HEK293 (cell line): ENCODE results near the gene SIRT4.

ENCODE experiments used
- CTCF ChIA-PET: fragments of 350-600 bp; formaldehyde crosslinking; extraction: SDS; loops from one replicate; lab custom pipeline; 2021; ENCODE audit warnings: antibody characterized with exemption; lab: Yijun Ruan, JAX
- POLR2A ChIA-PET: fragments of 300-600 bp; formaldehyde crosslinking; extraction: SDS; loops from one replicate; lab custom pipeline; 2020; ENCODE audit warnings: antibody characterized with exemption, inconsistent platforms; lab: Yijun Ruan, JAX
- H3K27ac ChIP-seq: fragments of 200-500 bp; sonication (Bioruptor generic); 2 replicates; pipeline ENCODE4 v1.5.1; 2014; ENCODE audit warnings: low read depth, low read length, control low read depth, inconsistent platforms; ENCODE audit errors: extremely low read depth
- H3K36me3 ChIP-seq, 2 experiments: fragments of 200-500 bp in 1 of 2; sonication (Bioruptor generic) in 1 of 2; 1 replicate in 1 of 2; 2 replicates in 1 of 2; pipeline ENCODE4 v1.5.1; 2014 to 2017; ENCODE audit warnings: inconsistent platforms in 2 of 2, low read length in 2 of 2; ENCODE audit not compliant: control insufficient read depth in 2 of 2, insufficient read depth in 1 of 2
- H3K4me1 ChIP-seq: fragments of 200-500 bp; sonication (Bioruptor generic); 2 replicates; pipeline ENCODE4 v1.5.1; 2014; ENCODE audit warnings: mild to moderate bottlenecking, low read length, inconsistent platforms; ENCODE audit not compliant: control insufficient read depth, insufficient read depth
- H3K4me3 ChIP-seq: 2 replicates; pipeline ENCODE4 v1.5.1; 2011; ENCODE audit warnings: low read depth, mild to moderate bottlenecking, control low read depth, low read length, moderate library complexity
- H3K9me3 ChIP-seq: fragments of 200-500 bp; sonication (Bioruptor generic); 2 replicates; pipeline ENCODE4 v1.5.1; 2014; ENCODE audit warnings: low read depth, low read length, inconsistent platforms; ENCODE audit not compliant: control insufficient read depth, insufficient read depth
- IKZF3 ChIP-seq: fragments of 450-650 bp; IDR thresholded peaks from 2 replicates; pipeline ENCODE4 v1.5.0; 2018; ENCODE audit warnings: missing biosample characterization, mild to moderate bottlenecking, missing genetic modification characterization, moderate library complexity
- SCRT2 ChIP-seq: fragments of 450-650 bp; formaldehyde crosslinking; IDR thresholded peaks from 2 replicates; pipeline ENCODE4 v1.5.1; 2016; ENCODE audit warnings: missing biosample characterization, missing genetic modification characterization
- TF ChIP-seq, protein P1 (sequence below): fragments of 450-650 bp; formaldehyde crosslinking; IDR thresholded peaks from 2 replicates; pipeline ENCODE4 v1.5.1; 2016; ENCODE audit warnings: missing biosample characterization, missing genetic modification characterization
- TF ChIP-seq, protein P2 (sequence below): fragments of 450-650 bp; formaldehyde crosslinking; IDR thresholded peaks from 2 replicates; pipeline ENCODE4 v1.5.1; 2017; ENCODE audit warnings: missing biosample characterization, mild to moderate bottlenecking, missing genetic modification characterization, moderate library complexity
- TF ChIP-seq, protein P3 (sequence below): fragments of 450-650 bp; formaldehyde crosslinking; conservative IDR thresholded peaks from 2 replicates; pipeline ENCODE4 v1.5.1; 2016; ENCODE audit warnings: low read depth, missing biosample characterization, missing genetic modification characterization
- TF ChIP-seq, protein P4 (sequence below): fragments of 450-650 bp; formaldehyde crosslinking; IDR thresholded peaks from 2 replicates; pipeline ENCODE4 v1.5.1; 2017; ENCODE audit warnings: missing biosample characterization, missing genetic modification characterization

Gene SIRT4

DNA sequence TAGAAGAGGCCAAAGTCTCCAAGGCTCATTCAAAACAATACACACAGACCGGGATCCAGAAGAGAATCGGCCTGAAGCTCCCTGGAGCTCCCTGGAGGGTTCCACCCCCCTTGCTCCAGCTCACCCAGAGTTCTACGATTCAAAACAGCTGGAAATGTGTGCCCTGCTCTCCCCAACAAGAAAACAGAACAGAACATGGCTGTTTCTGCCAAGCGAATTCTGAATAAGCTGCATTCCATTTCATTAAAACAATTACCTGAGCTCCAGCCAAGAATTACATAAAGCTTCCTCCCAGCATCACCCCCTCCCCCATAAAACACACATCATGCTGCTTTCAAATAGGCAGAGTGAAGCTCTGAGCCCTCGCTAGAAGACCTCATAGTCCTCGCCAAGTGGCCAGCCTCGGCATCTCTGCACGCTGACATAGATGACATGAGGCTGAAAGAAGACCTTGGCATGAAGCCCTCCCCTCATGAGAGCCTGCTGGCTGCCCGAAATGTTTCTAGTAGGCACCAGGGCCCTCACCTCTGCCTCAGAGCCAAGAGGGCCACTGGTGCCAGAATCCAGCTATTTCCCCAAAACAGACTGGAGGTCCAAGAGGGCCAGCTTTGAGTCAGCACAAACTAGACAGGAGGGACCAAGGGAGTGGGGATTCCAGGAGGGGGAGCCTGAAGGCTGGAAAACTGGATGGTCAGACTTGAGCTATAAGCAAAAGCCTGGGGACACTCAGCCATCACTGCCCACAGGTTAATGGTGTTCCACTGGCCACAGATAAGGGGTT is 44.9 kb upstream of the SIRT4 start (continued):
- TF ChIP-seq, protein P1, sequence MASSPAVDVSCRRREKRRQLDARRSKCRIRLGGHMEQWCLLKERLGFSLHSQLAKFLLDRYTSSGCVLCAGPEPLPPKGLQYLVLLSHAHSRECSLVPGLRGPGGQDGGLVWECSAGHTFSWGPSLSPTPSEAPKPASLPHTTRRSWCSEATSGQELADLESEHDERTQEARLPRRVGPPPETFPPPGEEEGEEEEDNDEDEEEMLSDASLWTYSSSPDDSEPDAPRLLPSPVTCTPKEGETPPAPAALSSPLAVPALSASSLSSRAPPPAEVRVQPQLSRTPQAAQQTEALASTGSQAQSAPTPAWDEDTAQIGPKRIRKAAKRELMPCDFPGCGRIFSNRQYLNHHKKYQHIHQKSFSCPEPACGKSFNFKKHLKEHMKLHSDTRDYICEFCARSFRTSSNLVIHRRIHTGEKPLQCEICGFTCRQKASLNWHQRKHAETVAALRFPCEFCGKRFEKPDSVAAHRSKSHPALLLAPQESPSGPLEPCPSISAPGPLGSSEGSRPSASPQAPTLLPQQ (tag by site-specific recombination), result 0 out of 2 replicates have a peak, but pooled peaks have one; percentile 18

GRCh38 chr12:120258323-120258896 is 43.7 kb upstream of the SIRT4 start:
- Histone ChIP-seq H3K9me3 (no peaks in the 10 kb centered on the region), H3K4me3 (no peak overlapping the region), H3K4me1 (peaks cover 5% of the 10 kb centered on the region), H3K36me3 (peaks cover 0 to 3% of the 10 kb centered on the region in 2 experiments; a peak in 2 of 3 replicates), H3K27ac (no peak overlapping the region)
- CTCF ChIA-PET, result interaction anchor here (0.5 to 16.4 kb wide), 4 partner anchors 7 to 1301 kb away, joined by 3 to 581 read pairs (median 16); partner anchors contain the start of gene PXN
- TF ChIP-seq IKZF3 (tag by site-specific recombination), result no peak
- TF ChIP-seq, protein P2, sequence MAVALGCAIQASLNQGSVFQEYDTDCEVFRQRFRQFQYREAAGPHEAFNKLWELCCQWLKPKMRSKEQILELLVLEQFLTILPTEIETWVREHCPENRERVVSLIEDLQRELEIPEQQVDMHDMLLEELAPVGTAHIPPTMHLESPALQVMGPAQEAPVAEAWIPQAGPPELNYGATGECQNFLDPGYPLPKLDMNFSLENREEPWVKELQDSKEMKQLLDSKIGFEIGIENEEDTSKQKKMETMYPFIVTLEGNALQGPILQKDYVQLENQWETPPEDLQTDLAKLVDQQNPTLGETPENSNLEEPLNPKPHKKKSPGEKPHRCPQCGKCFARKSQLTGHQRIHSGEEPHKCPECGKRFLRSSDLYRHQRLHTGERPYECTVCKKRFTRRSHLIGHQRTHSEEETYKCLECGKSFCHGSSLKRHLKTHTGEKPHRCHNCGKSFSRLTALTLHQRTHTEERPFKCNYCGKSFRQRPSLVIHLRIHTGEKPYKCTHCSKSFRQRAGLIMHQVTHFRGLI (tag by site-specific recombination), result peak; percentile 92
- POLR2A ChIA-PET, result interaction anchor here (0.6 to 2.3 kb wide), 5 partner anchors 13 to 57 kb away, joined by 3 to 16 read pairs (median 10); partner anchors contain the start of genes RNU4-2 and RPLP0

- Histone ChIP-seq H3K27ac (no peak overlapping the region), H3K4me3 (no peak overlapping the region), H3K9me3 (no peaks in the 10 kb centered on the region), H3K4me1 (peaks cover 6% of the 10 kb centered on the region), H3K36me3 (peaks cover 0 to 3% of the 10 kb centered on the region in 2 experiments; a peak in 2 of 3 replicates)
- TF ChIP-seq SCRT2 (tag by site-specific recombination), result peak; percentile 69; the same call in 1 of the 2 replicates
- TF ChIP-seq, protein P3, sequence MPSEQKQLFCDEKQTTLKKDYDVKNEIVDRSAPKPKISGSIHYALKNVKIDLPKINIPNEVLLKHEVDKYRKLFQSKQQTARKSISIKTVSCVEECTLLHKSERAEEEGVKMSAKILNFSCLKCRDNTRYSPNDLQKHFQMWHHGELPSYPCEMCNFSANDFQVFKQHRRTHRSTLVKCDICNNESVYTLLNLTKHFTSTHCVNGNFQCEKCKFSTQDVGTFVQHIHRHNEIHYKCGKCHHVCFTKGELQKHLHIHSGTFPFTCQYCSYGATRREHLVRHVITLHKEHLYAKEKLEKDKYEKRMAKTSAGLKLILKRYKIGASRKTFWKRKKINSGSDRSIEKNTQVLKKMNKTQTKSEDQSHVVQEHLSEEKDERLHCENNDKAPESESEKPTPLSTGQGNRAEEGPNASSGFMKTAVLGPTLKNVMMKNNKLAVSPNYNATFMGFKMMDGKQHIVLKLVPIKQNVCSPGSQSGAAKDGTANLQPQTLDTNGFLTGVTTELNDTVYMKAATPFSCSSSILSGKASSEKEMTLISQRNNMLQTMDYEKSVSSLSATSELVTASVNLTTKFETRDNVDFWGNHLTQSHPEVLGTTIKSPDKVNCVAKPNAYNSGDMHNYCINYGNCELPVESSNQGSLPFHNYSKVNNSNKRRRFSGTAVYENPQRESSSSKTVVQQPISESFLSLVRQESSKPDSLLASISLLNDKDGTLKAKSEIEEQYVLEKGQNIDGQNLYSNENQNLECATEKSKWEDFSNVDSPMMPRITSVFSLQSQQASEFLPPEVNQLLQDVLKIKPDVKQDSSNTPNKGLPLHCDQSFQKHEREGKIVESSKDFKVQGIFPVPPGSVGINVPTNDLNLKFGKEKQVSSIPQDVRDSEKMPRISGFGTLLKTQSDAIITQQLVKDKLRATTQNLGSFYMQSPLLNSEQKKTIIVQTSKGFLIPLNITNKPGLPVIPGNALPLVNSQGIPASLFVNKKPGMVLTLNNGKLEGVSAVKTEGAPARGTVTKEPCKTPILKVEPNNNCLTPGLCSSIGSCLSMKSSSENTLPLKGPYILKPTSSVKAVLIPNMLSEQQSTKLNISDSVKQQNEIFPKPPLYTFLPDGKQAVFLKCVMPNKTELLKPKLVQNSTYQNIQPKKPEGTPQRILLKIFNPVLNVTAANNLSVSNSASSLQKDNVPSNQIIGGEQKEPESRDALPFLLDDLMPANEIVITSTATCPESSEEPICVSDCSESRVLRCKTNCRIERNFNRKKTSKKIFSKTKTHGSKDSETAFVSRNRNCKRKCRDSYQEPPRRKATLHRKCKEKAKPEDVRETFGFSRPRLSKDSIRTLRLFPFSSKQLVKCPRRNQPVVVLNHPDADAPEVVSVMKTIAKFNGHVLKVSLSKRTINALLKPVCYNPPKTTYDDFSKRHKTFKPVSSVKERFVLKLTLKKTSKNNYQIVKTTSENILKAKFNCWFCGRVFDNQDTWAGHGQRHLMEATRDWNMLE (tag by site-specific recombination), result no peak
- TF ChIP-seq, protein P4, sequence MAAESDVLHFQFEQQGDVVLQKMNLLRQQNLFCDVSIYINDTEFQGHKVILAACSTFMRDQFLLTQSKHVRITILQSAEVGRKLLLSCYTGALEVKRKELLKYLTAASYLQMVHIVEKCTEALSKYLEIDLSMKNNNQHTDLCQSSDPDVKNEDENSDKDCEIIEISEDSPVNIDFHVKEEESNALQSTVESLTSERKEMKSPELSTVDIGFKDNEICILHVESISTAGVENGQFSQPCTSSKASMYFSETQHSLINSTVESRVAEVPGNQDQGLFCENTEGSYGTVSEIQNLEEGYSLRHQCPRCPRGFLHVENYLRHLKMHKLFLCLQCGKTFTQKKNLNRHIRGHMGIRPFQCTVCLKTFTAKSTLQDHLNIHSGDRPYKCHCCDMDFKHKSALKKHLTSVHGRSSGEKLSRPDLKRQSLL, result no peak
- TF ChIP-seq, protein P2 (tag by site-specific recombination), result peak; percentile 75
- ChIA-PET POLR2A (interaction anchor here (0.6 to 8.6 kb wide), 4 partner anchors 12 to 33 kb away, joined by 3 to 126 read pairs (median 15); partner anchors contain the start of genes RNU4-1 and RNU4-2), CTCF (interaction anchor here (8.9 to 16.4 kb wide), 2 partner anchors 22 to 33 kb away, joined by 132 to 581 read pairs; no protein-coding TSS in a partner anchor)
Observed at GRCh38 chr12:120259418-120260202, 42.5 kb upstream of the SIRT4 start.
